HEK293 (cell line): ENCODE results near the gene DYNLT2.

Source experiments
- GLIS1 ChIP-seq: fragments of 450-650 bp; formaldehyde crosslinking; IDR thresholded peaks from 2 replicates; pipeline ENCODE4 v1.5.1; 2016; ENCODE audit warnings: missing biosample characterization, missing genetic modification characterization
- HOXC10 ChIP-seq: sonication (generic); formaldehyde crosslinking; IDR thresholded peaks from 2 replicates; pipeline ENCODE4 v1.8.1; 2023; ENCODE audit warnings: mild to moderate bottlenecking, missing genetic modification reagents
- TRIM28 ChIP-seq: IDR thresholded peaks from 2 replicates; pipeline ENCODE4 v1.6.1; 2011; ENCODE audit warnings: low read length, control low read depth, borderline replicate concordance
- ZBTB1 ChIP-seq: fragments of 450-650 bp; formaldehyde crosslinking; IDR thresholded peaks from 2 replicates; pipeline ENCODE4 v1.5.1; 2016; ENCODE audit warnings: missing biosample characterization, missing genetic modification characterization
- ZBTB17 ChIP-seq: fragments of 450-650 bp; formaldehyde crosslinking; IDR thresholded peaks from 2 replicates; pipeline ENCODE4 v1.5.1; 2016; ENCODE audit warnings: missing biosample characterization, missing genetic modification characterization
- ZBTB21 ChIP-seq: fragments of 450-650 bp; formaldehyde crosslinking; IDR thresholded peaks from 2 replicates; pipeline ENCODE4 v1.5.1; 2017; ENCODE audit warnings: missing biosample characterization, missing genetic modification characterization
- ZNF114 ChIP-seq: fragments of 450-650 bp; formaldehyde crosslinking; IDR thresholded peaks from 2 replicates; pipeline ENCODE4 v1.5.0; 2017; ENCODE audit warnings: missing biosample characterization, missing genetic modification characterization
- ZNF175 ChIP-seq: fragments of 450-650 bp; formaldehyde crosslinking; IDR thresholded peaks from 2 replicates; pipeline ENCODE4 v1.5.1; 2016; ENCODE audit warnings: missing biosample characterization, missing genetic modification characterization
- ZNF404 ChIP-seq: fragments of 450-650 bp; formaldehyde crosslinking; IDR thresholded peaks from 2 replicates; pipeline ENCODE4 v1.5.1; 2017; ENCODE audit warnings: missing biosample characterization, missing genetic modification characterization
- ZNF433 ChIP-seq: fragments of 450-650 bp; formaldehyde crosslinking; IDR thresholded peaks from 2 replicates; pipeline ENCODE4 v1.5.1; 2016; ENCODE audit warnings: missing biosample characterization, missing genetic modification characterization, low read depth
- ZNF510 ChIP-seq: fragments of 450-650 bp; formaldehyde crosslinking; IDR thresholded peaks from 2 replicates; pipeline ENCODE4 v1.5.1; 2018; ENCODE audit warnings: mild to moderate bottlenecking, missing genetic modification characterization, missing biosample characterization; ENCODE audit not compliant: insufficient replicate concordance
- ZNF529 ChIP-seq: fragments of 450-650 bp; formaldehyde crosslinking; IDR thresholded peaks from 2 replicates; pipeline ENCODE4 v1.5.1; 2017; ENCODE audit warnings: missing genetic modification characterization, missing biosample characterization; ENCODE audit not compliant: insufficient replicate concordance
- ZNF560 ChIP-seq: fragments of 450-650 bp; formaldehyde crosslinking; IDR thresholded peaks from 2 replicates; pipeline ENCODE4 v1.5.1; 2017; ENCODE audit warnings: missing biosample characterization, missing genetic modification characterization, borderline replicate concordance
- ZNF600 ChIP-seq: fragments of 450-650 bp; formaldehyde crosslinking; IDR thresholded peaks from 2 replicates; pipeline ENCODE4 v1.5.1; 2016; ENCODE audit warnings: missing biosample characterization, missing genetic modification characterization
- ZNF677 ChIP-seq: fragments of 450-650 bp; IDR thresholded peaks from 2 replicates; pipeline ENCODE4 v1.5.0; 2018; ENCODE audit warnings: missing biosample characterization, mild to moderate bottlenecking, missing genetic modification characterization, moderate library complexity
- ZNF776 ChIP-seq: fragments of 450-650 bp; formaldehyde crosslinking; IDR thresholded peaks from 2 replicates; pipeline ENCODE4 v1.5.0; 2017; ENCODE audit warnings: missing biosample characterization, missing genetic modification characterization, borderline replicate concordance
- ZNF830 ChIP-seq: fragments of 450-650 bp; IDR thresholded peaks from 2 replicates; pipeline ENCODE4 v1.5.0; 2018; ENCODE audit warnings: missing biosample characterization, missing genetic modification characterization, low read depth, mild to moderate bottlenecking, moderate library complexity
- TF ChIP-seq, protein P1 (sequence below): fragments of 450-650 bp; formaldehyde crosslinking; IDR thresholded peaks from 2 replicates; pipeline ENCODE4 v1.5.1; 2016; ENCODE audit warnings: missing biosample characterization, missing genetic modification characterization
- TF ChIP-seq, protein P2 (sequence below): fragments of 450-650 bp; IDR thresholded peaks from 2 replicates; pipeline ENCODE4 v1.5.1; 2018; ENCODE audit warnings: missing biosample characterization, mild to moderate bottlenecking, missing genetic modification characterization
- TF ChIP-seq, protein P3 (sequence below): fragments of 450-650 bp; formaldehyde crosslinking; IDR thresholded peaks from 2 replicates; pipeline ENCODE4 v1.5.1; 2016; ENCODE audit warnings: missing biosample characterization, missing genetic modification characterization
- TF ChIP-seq, protein P4 (sequence below): fragments of 450-650 bp; formaldehyde crosslinking; IDR thresholded peaks from 2 replicates; pipeline ENCODE4 v1.5.1; 2016; ENCODE audit warnings: missing biosample characterization, missing genetic modification characterization
- TF ChIP-seq, protein P5 (sequence below): fragments of 450-650 bp; formaldehyde crosslinking; IDR thresholded peaks from 2 replicates; pipeline ENCODE4 v1.5.1; 2016; ENCODE audit warnings: missing biosample characterization, missing genetic modification characterization
- TF ChIP-seq, protein P6 (sequence below): fragments of 450-650 bp; formaldehyde crosslinking; IDR thresholded peaks from 2 replicates; pipeline ENCODE4 v1.5.1; 2016; ENCODE audit warnings: missing biosample characterization, missing genetic modification characterization

The DYNLT2 gene

DNA sequence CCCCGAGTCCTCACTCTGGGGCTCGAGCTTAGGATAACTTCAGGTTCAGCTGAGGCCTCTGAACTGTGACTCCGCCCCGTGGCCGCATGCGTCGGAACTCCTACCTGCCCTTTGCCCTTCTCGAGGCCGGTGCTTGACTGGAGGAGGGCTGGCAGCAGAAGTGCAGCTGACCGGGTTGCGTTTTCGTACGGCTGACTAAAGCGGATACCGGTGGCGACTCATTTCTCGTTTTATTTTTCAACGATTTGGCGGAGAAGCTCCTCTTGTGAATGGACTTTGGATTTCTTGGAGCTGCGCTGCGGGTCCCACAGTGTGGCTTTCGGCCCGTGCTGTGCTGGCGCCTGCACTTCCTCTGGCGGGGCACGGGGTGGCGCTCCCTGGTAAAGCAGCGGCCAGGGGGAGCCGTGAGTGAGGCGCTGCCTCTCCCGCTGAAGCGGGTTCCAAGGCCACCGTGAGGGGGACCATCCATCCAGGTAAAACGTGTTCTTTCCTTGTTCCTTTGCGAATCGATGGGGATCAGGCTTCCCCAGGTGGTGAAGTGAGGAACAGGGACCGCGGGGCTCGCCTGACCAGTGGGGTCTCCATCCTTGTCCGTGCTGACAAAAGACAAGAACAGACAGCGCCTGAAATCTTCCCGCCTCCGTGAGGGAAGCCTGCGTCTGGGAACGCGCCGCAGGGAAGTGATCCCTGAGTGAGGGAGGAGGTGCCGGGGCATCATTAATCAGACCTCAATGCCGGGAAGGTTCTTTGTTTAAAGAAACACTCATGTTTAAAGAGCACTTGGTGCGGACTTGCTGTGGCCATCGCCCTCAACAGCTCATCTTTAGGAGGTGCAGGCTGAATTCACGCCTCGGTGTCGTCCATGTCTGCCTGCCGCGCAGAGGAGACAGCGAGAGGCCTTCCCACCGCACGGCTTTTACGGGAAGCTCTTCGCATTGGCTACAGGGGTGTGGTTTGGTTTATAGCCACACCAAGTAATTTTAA, 38.9 kb upstream of the DYNLT2 start (continued):
- TF ChIP-seq, protein P1, sequence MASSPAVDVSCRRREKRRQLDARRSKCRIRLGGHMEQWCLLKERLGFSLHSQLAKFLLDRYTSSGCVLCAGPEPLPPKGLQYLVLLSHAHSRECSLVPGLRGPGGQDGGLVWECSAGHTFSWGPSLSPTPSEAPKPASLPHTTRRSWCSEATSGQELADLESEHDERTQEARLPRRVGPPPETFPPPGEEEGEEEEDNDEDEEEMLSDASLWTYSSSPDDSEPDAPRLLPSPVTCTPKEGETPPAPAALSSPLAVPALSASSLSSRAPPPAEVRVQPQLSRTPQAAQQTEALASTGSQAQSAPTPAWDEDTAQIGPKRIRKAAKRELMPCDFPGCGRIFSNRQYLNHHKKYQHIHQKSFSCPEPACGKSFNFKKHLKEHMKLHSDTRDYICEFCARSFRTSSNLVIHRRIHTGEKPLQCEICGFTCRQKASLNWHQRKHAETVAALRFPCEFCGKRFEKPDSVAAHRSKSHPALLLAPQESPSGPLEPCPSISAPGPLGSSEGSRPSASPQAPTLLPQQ = peak; percentile 95
- no peak for TF ChIP-seq ZNF529 (tag by site-specific recombination)
- TF ChIP-seq ZNF560 = no peak
- TF ChIP-seq ZNF433 = no peak
- no peak for TF ChIP-seq ZNF776 (tag by site-specific recombination)
- no peak for TF ChIP-seq ZBTB21 (tag by site-specific recombination)
- no peak for TF ChIP-seq ZNF404 (tag by site-specific recombination)
- TF ChIP-seq, protein P2, sequence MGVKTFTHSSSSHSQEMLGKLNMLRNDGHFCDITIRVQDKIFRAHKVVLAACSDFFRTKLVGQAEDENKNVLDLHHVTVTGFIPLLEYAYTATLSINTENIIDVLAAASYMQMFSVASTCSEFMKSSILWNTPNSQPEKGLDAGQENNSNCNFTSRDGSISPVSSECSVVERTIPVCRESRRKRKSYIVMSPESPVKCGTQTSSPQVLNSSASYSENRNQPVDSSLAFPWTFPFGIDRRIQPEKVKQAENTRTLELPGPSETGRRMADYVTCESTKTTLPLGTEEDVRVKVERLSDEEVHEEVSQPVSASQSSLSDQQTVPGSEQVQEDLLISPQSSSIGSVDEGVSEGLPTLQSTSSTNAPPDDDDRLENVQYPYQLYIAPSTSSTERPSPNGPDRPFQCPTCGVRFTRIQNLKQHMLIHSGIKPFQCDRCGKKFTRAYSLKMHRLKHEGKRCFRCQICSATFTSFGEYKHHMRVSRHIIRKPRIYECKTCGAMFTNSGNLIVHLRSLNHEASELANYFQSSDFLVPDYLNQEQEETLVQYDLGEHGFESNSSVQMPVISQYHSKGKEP = no peak
- TF ChIP-seq ZBTB1 (tag by site-specific recombination) = no peak
- peak; percentile 95 for TF ChIP-seq ZNF600 (tag by site-specific recombination)
- no peak; the same call in 1 of the 2 replicates for TF ChIP-seq GLIS1 (tag by site-specific recombination)
- TF ChIP-seq ZNF510 (tag by site-specific recombination) = no peak
- TF ChIP-seq TRIM28 = peak; percentile 36; the same call in 1 of the 2 replicates
- TF ChIP-seq ZNF114 (tag by site-specific recombination) = no peak
- TF ChIP-seq, protein P3, sequence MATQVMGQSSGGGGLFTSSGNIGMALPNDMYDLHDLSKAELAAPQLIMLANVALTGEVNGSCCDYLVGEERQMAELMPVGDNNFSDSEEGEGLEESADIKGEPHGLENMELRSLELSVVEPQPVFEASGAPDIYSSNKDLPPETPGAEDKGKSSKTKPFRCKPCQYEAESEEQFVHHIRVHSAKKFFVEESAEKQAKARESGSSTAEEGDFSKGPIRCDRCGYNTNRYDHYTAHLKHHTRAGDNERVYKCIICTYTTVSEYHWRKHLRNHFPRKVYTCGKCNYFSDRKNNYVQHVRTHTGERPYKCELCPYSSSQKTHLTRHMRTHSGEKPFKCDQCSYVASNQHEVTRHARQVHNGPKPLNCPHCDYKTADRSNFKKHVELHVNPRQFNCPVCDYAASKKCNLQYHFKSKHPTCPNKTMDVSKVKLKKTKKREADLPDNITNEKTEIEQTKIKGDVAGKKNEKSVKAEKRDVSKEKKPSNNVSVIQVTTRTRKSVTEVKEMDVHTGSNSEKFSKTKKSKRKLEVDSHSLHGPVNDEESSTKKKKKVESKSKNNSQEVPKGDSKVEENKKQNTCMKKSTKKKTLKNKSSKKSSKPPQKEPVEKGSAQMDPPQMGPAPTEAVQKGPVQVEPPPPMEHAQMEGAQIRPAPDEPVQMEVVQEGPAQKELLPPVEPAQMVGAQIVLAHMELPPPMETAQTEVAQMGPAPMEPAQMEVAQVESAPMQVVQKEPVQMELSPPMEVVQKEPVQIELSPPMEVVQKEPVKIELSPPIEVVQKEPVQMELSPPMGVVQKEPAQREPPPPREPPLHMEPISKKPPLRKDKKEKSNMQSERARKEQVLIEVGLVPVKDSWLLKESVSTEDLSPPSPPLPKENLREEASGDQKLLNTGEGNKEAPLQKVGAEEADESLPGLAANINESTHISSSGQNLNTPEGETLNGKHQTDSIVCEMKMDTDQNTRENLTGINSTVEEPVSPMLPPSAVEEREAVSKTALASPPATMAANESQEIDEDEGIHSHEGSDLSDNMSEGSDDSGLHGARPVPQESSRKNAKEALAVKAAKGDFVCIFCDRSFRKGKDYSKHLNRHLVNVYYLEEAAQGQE (tag by site-specific recombination) = no peak
- TF ChIP-seq, protein P4, sequence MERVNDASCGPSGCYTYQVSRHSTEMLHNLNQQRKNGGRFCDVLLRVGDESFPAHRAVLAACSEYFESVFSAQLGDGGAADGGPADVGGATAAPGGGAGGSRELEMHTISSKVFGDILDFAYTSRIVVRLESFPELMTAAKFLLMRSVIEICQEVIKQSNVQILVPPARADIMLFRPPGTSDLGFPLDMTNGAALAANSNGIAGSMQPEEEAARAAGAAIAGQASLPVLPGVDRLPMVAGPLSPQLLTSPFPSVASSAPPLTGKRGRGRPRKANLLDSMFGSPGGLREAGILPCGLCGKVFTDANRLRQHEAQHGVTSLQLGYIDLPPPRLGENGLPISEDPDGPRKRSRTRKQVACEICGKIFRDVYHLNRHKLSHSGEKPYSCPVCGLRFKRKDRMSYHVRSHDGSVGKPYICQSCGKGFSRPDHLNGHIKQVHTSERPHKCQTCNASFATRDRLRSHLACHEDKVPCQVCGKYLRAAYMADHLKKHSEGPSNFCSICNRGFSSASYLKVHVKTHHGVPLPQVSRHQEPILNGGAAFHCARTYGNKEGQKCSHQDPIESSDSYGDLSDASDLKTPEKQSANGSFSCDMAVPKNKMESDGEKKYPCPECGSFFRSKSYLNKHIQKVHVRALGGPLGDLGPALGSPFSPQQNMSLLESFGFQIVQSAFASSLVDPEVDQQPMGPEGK (tag by site-specific recombination) = peak; percentile 49
- no peak for TF ChIP-seq ZNF830
- peak; percentile 86 for TF ChIP-seq ZBTB17 (tag by site-specific recombination)
- no peak for TF ChIP-seq ZNF175 (tag by site-specific recombination)
- TF ChIP-seq, protein P5, sequence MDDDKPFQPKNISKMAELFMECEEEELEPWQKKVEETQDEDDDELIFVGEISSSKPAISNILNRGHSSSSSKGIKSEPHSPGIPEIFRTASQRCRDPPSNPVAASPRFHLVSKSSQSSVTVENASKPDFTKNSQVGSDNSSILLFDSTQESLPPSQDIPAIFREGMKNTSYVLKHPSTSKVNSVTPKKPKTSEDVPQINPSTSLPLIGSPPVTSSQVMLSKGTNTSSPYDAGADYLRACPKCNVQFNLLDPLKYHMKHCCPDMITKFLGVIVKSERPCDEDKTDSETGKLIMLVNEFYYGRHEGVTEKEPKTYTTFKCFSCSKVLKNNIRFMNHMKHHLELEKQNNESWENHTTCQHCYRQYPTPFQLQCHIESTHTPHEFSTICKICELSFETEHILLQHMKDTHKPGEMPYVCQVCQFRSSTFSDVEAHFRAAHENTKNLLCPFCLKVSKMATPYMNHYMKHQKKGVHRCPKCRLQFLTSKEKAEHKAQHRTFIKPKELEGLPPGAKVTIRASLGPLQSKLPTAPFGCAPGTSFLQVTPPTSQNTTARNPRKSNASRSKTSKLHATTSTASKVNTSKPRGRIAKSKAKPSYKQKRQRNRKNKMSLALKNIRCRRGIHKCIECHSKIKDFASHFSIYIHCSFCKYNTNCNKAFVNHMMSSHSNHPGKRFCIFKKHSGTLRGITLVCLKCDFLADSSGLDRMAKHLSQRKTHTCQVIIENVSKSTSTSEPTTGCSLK = no peak
- TF ChIP-seq, protein P6, sequence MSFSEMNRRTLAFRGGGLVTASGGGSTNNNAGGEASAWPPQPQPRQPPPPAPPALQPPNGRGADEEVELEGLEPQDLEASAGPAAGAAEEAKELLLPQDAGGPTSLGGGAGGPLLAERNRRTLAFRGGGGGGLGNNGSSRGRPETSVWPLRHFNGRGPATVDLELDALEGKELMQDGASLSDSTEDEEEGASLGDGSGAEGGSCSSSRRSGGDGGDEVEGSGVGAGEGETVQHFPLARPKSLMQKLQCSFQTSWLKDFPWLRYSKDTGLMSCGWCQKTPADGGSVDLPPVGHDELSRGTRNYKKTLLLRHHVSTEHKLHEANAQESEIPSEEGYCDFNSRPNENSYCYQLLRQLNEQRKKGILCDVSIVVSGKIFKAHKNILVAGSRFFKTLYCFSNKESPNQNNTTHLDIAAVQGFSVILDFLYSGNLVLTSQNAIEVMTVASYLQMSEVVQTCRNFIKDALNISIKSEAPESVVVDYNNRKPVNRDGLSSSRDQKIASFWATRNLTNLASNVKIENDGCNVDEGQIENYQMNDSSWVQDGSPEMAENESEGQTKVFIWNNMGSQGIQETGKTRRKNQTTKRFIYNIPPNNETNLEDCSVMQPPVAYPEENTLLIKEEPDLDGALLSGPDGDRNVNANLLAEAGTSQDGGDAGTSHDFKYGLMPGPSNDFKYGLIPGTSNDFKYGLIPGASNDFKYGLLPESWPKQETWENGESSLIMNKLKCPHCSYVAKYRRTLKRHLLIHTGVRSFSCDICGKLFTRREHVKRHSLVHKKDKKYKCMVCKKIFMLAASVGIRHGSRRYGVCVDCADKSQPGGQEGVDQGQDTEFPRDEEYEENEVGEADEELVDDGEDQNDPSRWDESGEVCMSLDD (tag by site-specific recombination) = peak; percentile 77; the same call in 1 of the 2 replicates
- TF ChIP-seq HOXC10 (CRISPR knock-in tag) = no peak
- no peak for TF ChIP-seq ZNF677 (tag by site-specific recombination)
